ENCODE measurements around the gene ERC1.

DNA sequence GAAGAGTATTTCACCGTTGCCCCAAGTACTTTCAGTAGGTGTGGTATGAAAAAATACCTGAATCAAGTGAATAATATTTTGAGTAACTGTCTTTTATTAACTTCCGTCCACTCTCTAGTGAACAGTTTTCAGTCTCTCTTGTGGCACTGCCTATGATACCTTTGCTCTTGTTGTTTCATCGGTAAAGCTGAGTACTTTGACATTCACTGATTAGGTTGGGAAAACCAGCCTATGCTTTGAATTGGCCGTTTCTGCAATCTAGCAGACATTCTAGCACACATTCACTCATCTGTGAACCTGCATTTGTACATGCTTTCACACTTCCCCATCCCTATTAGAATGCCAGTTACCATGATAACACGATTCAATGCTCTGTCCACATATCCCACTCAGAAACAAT, 386.1 kb downstream of the ERC1 start:
- TF ChIP-seq POLR2A (IDR thresholded peaks at IDR 0.05; ENCODE audit: low read depth, low read length) (no peak), RFX5 (IDR thresholded peaks at IDR 0.05; ENCODE audit: low read depth, low read length) (no peak), RAD21 (IDR thresholded peaks at IDR 0.05; ENCODE audit: low read length) (no peak), SMC3 (IDR thresholded peaks at IDR 0.05; ENCODE audit: low read depth, low read length) (no peak)
- TF ChIP-seq, protein P1, sequence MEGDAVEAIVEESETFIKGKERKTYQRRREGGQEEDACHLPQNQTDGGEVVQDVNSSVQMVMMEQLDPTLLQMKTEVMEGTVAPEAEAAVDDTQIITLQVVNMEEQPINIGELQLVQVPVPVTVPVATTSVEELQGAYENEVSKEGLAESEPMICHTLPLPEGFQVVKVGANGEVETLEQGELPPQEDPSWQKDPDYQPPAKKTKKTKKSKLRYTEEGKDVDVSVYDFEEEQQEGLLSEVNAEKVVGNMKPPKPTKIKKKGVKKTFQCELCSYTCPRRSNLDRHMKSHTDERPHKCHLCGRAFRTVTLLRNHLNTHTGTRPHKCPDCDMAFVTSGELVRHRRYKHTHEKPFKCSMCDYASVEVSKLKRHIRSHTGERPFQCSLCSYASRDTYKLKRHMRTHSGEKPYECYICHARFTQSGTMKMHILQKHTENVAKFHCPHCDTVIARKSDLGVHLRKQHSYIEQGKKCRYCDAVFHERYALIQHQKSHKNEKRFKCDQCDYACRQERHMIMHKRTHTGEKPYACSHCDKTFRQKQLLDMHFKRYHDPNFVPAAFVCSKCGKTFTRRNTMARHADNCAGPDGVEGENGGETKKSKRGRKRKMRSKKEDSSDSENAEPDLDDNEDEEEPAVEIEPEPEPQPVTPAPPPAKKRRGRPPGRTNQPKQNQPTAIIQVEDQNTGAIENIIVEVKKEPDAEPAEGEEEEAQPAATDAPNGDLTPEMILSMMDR (conservative IDR thresholded peaks at IDR 0.05; ENCODE audit: low read depth, low read length) = no peak
